Osteocyte (in vitro differentiated cells): Measurements from ENCODE around the gene PAPPA. TPM values are rescaled to one million over a fixed set of nuclear protein-coding genes. Genes with fewer than 3 reads are reported as not detected.

Experiments used
- DNase-seq: peaks from one replicate; pipeline ENCODE4 v3.0.0; 2021; ENCODE audit warnings: mixed read lengths; ENCODE audit not compliant: unreplicated experiment; ENCODE audit errors: extremely low spot score
- H3K27ac Mint-ChIP-seq: one replicate; pipeline ENCODE4 v1.8.0; 2021; ENCODE audit warnings: mild to moderate bottlenecking, mixed read lengths; ENCODE audit not compliant: unreplicated experiment
- H3K27me3 Mint-ChIP-seq: one replicate; pipeline ENCODE4 v1.8.0; 2021; ENCODE audit warnings: mixed read lengths; ENCODE audit not compliant: unreplicated experiment
- H3K36me3 Mint-ChIP-seq: one replicate; pipeline ENCODE4 v1.8.0; 2021; ENCODE audit warnings: mixed read lengths; ENCODE audit not compliant: unreplicated experiment
- H3K4me1 Mint-ChIP-seq: one replicate; pipeline ENCODE4 v1.8.0; 2021; ENCODE audit warnings: mixed read lengths; ENCODE audit not compliant: unreplicated experiment
- H3K4me3 Mint-ChIP-seq: one replicate; pipeline ENCODE4 v1.8.0; 2021; ENCODE audit warnings: mild to moderate bottlenecking, moderate library complexity, mixed read lengths; ENCODE audit not compliant: unreplicated experiment
- H3K9me3 Mint-ChIP-seq: one replicate; pipeline ENCODE4 v1.8.0; 2021; ENCODE audit warnings: mixed read lengths; ENCODE audit not compliant: unreplicated experiment
- CTCF ChIP-seq: fragments of 200-600 bp; sonication (generic); IDR thresholded peaks from 2 replicates; pipeline ENCODE4 v1.5.0; 2021; ENCODE audit warnings: antibody characterized with exemption, mild to moderate bottlenecking, moderate library complexity
- total RNA-seq: library from RNA; stranded (reverse); gene quantifications from 2 replicates; pipeline ENCODE4 v1.2.1, GENCODE V29; 2021

PAPPA gene
- total RNA-seq, 1 donor from 2014 or later = 229 TPM

GRCh38 chr9:116372081-116372673 lies 218.6 kb downstream of the PAPPA start:
- DNase-seq = no peak
- Mint-ChIP-seq H3K9me3 (no peaks in the 10 kb centered on the region), H3K4me3 (no peak overlapping the region), H3K27ac (peak overlapping the region; percentile 18), H3K4me1 (peaks cover 35% of the 10 kb centered on the region), H3K36me3 (peaks cover 54% of the 10 kb centered on the region), H3K27me3 (no peaks in the 10 kb centered on the region)
- no peak for TF ChIP-seq CTCF

- H3K9me3 Mint-ChIP-seq = no peaks in the 10 kb centered on the region
- H3K27ac Mint-ChIP-seq = no peak overlapping the region
- H3K36me3 Mint-ChIP-seq = peaks cover 59% of the 10 kb centered on the region
- TF ChIP-seq CTCF = no peak
- no peak for DNase-seq
- H3K4me3 Mint-ChIP-seq = no peak overlapping the region
- no peaks in the 10 kb centered on the region for H3K27me3 Mint-ChIP-seq
- peaks cover 42% of the 10 kb centered on the region for H3K4me1 Mint-ChIP-seq
Measured at GRCh38 chr9:116372786-116373185, 219.2 kb downstream of the PAPPA start.

- H3K27ac Mint-ChIP-seq = peak overlapping the region; percentile 49
- H3K27me3 Mint-ChIP-seq = no peaks in the 10 kb centered on the region
- peaks cover 54% of the 10 kb centered on the region for H3K4me1 Mint-ChIP-seq
- H3K9me3 Mint-ChIP-seq = no peaks in the 10 kb centered on the region
- no peak for DNase-seq
- H3K4me3 Mint-ChIP-seq = no peak overlapping the region
- TF ChIP-seq CTCF = no peak
- H3K36me3 Mint-ChIP-seq = peaks cover 74% of the 10 kb centered on the region
Measured at GRCh38 chr9:116377179-116377798, 223.7 kb downstream of the PAPPA start.

GRCh38 chr9:116378873-116379272 lies 225.3 kb downstream of the PAPPA start:
- Mint-ChIP-seq H3K9me3 (no peaks in the 10 kb centered on the region), H3K4me1 (peaks cover 65% of the 10 kb centered on the region), H3K27ac (no peak overlapping the region), H3K4me3 (no peak overlapping the region), H3K27me3 (no peaks in the 10 kb centered on the region), H3K36me3 (peaks cover 74% of the 10 kb centered on the region)
- no peak for TF ChIP-seq CTCF
- DNase-seq = no peak

- Mint-ChIP-seq H3K36me3 (peaks cover 68% of the 10 kb centered on the region), H3K27me3 (no peaks in the 10 kb centered on the region)
Measured at GRCh38 chr9:116379821-116380220, 226.2 kb downstream of the PAPPA start.

More at GRCh38 chr9:116379821-116380220, 226.2 kb downstream of the PAPPA start:
- TF ChIP-seq CTCF = no peak
- DNase-seq = no peak
- Mint-ChIP-seq H3K4me3 (no peak overlapping the region), H3K9me3 (no peaks in the 10 kb centered on the region), H3K27ac (no peak overlapping the region), H3K4me1 (peaks cover 59% of the 10 kb centered on the region)
